ENCODE data around the gene NXF1.
A peak's percentile ranks its signal among the peaks of the same experiment; 100 is the strongest.

Gene NXF1

DNA sequence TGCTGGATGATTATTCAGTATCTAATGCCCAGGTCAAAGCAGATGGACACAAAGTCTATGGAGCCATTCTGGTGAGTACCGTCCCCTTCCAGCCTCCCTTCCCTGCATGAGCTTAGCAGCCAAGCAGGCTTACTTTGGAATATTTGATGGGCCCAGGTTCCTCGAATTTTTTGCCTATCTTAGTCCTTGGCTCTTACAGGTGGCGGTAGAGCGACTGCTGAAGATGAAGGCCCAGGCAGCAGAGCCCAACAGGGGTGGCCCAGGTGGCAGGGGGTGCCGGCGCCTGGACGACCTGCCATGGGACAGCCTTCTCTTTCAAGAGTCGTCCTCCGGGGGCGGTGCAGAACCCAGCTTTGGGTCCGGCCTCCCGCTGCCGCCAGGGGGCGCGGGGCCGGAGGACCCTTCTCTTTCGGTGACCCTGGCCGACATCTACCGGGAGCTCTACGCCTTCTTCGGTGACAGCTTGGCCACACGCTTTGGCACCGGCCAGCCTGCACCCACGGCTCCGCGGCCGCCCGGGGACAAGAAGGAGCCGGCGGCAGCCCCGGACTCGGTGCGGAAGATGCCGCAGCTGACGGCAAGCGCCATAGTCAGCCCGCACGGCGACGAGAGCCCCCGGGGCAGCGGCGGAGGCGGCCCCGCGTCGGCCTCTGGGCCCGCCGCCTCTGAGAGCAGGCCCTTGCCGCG, 18.8 kb downstream of the NXF1 start:
- peak; percentile 84 for DNase-seq (ENCODE audit: low read depth, low spot score)
- peak overlapping the region; percentile 94 for H3K4me3 ChIP-seq (ENCODE audit: low read depth, low read length)
- in situ Hi-C loops (cut with HindIII; ENCODE audit: low sequenced_read_pairs): no loop called here
- TF ChIP-seq, protein P1, sequence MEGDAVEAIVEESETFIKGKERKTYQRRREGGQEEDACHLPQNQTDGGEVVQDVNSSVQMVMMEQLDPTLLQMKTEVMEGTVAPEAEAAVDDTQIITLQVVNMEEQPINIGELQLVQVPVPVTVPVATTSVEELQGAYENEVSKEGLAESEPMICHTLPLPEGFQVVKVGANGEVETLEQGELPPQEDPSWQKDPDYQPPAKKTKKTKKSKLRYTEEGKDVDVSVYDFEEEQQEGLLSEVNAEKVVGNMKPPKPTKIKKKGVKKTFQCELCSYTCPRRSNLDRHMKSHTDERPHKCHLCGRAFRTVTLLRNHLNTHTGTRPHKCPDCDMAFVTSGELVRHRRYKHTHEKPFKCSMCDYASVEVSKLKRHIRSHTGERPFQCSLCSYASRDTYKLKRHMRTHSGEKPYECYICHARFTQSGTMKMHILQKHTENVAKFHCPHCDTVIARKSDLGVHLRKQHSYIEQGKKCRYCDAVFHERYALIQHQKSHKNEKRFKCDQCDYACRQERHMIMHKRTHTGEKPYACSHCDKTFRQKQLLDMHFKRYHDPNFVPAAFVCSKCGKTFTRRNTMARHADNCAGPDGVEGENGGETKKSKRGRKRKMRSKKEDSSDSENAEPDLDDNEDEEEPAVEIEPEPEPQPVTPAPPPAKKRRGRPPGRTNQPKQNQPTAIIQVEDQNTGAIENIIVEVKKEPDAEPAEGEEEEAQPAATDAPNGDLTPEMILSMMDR (IDR thresholded peaks at IDR 0.05; ENCODE audit: low read depth, low read length): peak; percentile 100

DNA sequence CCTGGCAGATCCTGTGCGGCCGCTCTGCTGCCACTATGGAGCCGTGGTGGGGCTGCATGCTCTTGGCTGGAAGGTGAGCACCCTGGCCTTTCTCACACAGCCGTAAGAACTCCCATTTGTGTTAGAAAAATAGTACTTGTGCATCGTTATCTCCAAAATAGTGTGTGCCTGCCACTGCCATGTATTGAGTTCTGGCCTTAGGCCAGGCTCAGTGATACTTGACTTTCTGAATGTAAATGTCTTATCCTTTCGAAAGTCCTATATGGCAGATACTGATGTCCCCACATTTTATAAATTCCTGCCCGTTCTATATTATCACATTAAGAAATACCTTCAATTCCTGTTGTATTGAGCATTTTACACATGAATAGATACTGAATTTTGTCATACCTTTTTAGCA, 22.5 kb downstream of the NXF1 start:
- TF ChIP-seq, protein P1 (IDR thresholded peaks at IDR 0.05; ENCODE audit: low read depth, low read length): no peak
- H3K4me3 ChIP-seq (ENCODE audit: low read depth, low read length): no peak overlapping the region
- in situ Hi-C loops (cut with HindIII; ENCODE audit: low sequenced_read_pairs): no loop called here
- DNase-seq (ENCODE audit: low read depth, low spot score): no peak

DNA sequence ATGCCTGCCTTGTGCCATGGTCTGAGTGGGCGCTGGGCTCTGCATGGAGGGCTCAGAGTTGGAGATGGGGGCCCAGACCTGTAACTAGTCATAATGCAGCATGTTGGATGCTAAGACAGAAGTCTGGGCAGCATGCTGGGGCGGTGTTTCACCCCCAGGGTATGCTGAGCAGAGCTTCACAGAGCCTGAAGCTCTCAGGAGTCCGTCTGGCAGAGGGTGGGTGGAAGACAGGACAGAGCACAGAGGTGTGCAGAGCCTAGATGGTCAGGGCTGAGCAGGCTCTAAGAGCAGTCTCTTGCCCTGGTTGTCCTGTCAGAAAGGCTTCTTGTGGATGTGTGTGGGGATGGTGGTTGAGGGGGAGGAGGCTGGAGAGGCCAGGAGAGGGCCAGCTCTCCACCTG, 26.8 kb downstream of the NXF1 start:
- in situ Hi-C loops (cut with HindIII; ENCODE audit: low sequenced_read_pairs): no loop called here
- TF ChIP-seq, protein P1 (IDR thresholded peaks at IDR 0.05; ENCODE audit: low read depth, low read length): no peak
- H3K4me3 ChIP-seq (ENCODE audit: low read depth, low read length): no peak overlapping the region
- DNase-seq (ENCODE audit: low read depth, low spot score): no peak

DNA sequence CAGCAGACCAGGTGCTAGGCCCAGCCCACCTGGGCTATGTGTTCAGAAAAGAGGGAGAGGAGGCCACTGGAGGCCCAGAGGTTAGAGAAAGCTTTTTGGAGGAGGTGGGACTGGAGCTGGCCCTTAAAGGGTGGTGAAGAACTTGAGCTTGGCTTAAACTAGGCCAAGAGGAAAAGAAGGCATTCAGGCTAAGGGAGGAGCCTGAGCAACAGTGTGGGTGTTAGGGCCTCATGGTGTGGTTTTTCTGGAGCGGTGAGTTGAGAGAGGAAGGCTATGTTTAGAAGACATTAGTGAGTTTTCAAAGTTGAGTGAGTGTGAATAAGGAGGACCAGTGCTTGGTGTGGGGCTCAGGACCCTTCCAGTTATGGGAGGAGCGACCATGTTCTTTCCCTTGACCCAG, 27.9 kb downstream of the NXF1 start:
- in situ Hi-C loops (cut with HindIII; ENCODE audit: low sequenced_read_pairs): no loop called here
- TF ChIP-seq, protein P1 (IDR thresholded peaks at IDR 0.05; ENCODE audit: low read depth, low read length): no peak

DNA sequence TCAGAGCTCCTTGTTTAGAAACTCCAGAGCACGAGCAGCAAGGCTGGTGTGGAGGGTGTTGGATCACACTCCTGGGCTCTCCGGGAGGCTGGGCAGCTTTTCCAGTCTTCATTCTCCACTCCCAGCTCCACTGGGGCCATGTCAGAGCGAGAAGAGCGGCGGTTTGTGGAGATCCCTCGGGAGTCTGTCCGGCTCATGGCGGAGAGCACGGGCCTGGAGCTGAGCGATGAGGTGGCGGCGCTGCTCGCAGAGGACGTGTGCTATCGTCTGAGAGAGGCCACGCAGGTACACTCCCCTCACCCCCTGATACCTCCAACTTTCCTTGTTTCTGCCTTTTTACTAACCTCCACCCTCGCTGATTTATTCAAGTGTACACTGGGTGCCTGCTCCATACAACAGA, 29.6 kb downstream of the NXF1 start:
- in situ Hi-C loops (cut with HindIII; ENCODE audit: low sequenced_read_pairs): no loop called here
- no peak for DNase-seq (ENCODE audit: low read depth, low spot score)

More for the DNA sequence above, 27.9 kb downstream of the NXF1 start:
- H3K4me3 ChIP-seq (ENCODE audit: low read depth, low read length): no peak overlapping the region
- DNase-seq (ENCODE audit: low read depth, low spot score): no peak

DNA sequence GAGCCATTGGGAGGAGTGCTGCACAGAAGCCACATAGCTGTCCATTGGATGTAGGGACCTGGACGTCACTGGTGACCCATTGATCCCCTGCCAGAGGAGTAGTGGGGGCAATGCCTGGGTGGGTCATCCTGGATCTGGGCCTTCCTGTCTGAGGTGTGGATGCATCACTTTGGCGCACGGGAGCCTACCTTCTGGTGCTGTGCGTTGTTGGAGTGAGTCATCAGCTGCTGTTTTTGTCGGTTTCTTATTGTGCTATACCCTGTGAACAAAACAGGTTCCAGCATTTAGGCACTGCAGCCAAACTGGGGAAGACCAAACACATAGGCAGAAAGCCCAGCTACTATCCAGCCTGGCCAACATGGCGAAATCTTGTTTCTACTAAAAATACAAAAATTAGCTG, 30.8 kb downstream of the NXF1 start:
- no peak overlapping the region for H3K4me3 ChIP-seq (ENCODE audit: low read depth, low read length)
- TF ChIP-seq, protein P1 (IDR thresholded peaks at IDR 0.05; ENCODE audit: low read depth, low read length): no peak
- DNase-seq (ENCODE audit: low read depth, low spot score): no peak
- in situ Hi-C loops (cut with HindIII; ENCODE audit: low sequenced_read_pairs): no loop called here

More for the DNA sequence above, 29.6 kb downstream of the NXF1 start:
- H3K4me3 ChIP-seq (ENCODE audit: low read depth, low read length): no peak overlapping the region
- TF ChIP-seq, protein P1 (IDR thresholded peaks at IDR 0.05; ENCODE audit: low read depth, low read length): no peak

Data from astrocyte of the spinal cord (primary cell).